Neutrophil (primary cell): ENCODE measurements around the gene ANTXR1.

Experiments
- H3K27ac ChIP-seq: fragments of 200-600 bp; sonication (generic); 2 replicates; pipeline ENCODE4 v1.5.1; 2016; ENCODE audit warnings: mild to moderate bottlenecking, moderate library complexity
- H3K27me3 ChIP-seq: fragments of 200-600 bp; sonication (generic); 2 replicates; pipeline ENCODE4 v1.6.0; 2016; ENCODE audit warnings: mild to moderate bottlenecking
- H3K36me3 ChIP-seq: fragments of 200-600 bp; sonication (generic); 2 replicates; pipeline ENCODE4 v1.5.1; 2017
- H3K4me1 ChIP-seq, 2 experiments: fragments of 200-600 bp in 1 of 2; sonication (generic) in 1 of 2; 1 replicate in 1 of 2; 2 replicates in 1 of 2; pipeline versions ENCODE4 v1.5.1 to v1.6.1; 2013 to 2016; ENCODE audit warnings: low read depth in 1 of 2, low read length in 1 of 2, mild to moderate bottlenecking in 1 of 2, moderate library complexity in 1 of 2; ENCODE audit not compliant: control insufficient read depth in 1 of 2, insufficient read depth in 1 of 2
- H3K4me3 ChIP-seq, 2 experiments: fragments of 200-600 bp in 1 of 2; sonication (generic) in 1 of 2; 1 replicate in 1 of 2; 2 replicates in 1 of 2; pipeline ENCODE4 v1.5.1; 2013 to 2016; ENCODE audit warnings: low read depth in 1 of 2, low read length in 1 of 2, mild to moderate bottlenecking in 1 of 2, moderate library complexity in 1 of 2
- H3K9me3 ChIP-seq: fragments of 200-600 bp; sonication (generic); 2 replicates; pipeline ENCODE4 v1.5.1; 2016
- TF ChIP-seq, protein P1 (sequence below): fragments of 200-600 bp; sonication (generic); IDR thresholded peaks from 2 replicates; pipeline ENCODE4 v1.5.1; 2016; ENCODE audit warnings: antibody characterized with exemption

Gene ANTXR1

GRCh38 chr2:69097891-69098655 lies 85.1 kb downstream of the ANTXR1 start:
- Histone ChIP-seq H3K4me3 (no peak overlapping the region), H3K9me3 (no peaks in the 10 kb centered on the region), H3K27me3 (no peaks in the 10 kb centered on the region), H3K36me3 (no peaks in the 10 kb centered on the region), H3K27ac (no peak overlapping the region), H3K4me1 (no peaks in the 10 kb centered on the region)
- TF ChIP-seq, protein P1, sequence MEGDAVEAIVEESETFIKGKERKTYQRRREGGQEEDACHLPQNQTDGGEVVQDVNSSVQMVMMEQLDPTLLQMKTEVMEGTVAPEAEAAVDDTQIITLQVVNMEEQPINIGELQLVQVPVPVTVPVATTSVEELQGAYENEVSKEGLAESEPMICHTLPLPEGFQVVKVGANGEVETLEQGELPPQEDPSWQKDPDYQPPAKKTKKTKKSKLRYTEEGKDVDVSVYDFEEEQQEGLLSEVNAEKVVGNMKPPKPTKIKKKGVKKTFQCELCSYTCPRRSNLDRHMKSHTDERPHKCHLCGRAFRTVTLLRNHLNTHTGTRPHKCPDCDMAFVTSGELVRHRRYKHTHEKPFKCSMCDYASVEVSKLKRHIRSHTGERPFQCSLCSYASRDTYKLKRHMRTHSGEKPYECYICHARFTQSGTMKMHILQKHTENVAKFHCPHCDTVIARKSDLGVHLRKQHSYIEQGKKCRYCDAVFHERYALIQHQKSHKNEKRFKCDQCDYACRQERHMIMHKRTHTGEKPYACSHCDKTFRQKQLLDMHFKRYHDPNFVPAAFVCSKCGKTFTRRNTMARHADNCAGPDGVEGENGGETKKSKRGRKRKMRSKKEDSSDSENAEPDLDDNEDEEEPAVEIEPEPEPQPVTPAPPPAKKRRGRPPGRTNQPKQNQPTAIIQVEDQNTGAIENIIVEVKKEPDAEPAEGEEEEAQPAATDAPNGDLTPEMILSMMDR = no peak

DNA sequence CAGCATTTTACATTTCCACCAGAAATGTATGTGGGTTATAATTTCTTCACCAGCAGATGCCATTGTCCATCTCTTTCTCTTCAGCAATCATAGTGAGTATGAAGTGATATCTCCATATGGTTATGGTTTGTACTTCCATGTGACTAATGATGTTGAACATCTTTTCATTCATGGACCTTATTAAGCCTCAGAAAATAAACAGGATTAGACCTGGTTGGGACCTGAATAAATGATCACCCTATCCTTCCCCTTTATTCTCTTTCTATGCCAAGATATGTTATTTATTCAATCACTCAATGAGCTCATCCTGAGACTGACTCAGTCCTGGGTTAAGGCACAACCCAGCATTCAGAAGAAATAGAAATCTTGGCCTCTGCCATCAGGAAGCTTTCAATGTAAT lies 86.6 kb downstream of the ANTXR1 start:
- H3K4me3 ChIP-seq = no peak overlapping the region
- no peaks in the 10 kb centered on the region for H3K36me3 ChIP-seq
- H3K4me1 ChIP-seq = no peaks in the 10 kb centered on the region
- TF ChIP-seq, protein P1 = no peak
- no peaks in the 10 kb centered on the region for H3K9me3 ChIP-seq
- H3K27ac ChIP-seq = no peak overlapping the region
- H3K27me3 ChIP-seq = no peaks in the 10 kb centered on the region

DNA sequence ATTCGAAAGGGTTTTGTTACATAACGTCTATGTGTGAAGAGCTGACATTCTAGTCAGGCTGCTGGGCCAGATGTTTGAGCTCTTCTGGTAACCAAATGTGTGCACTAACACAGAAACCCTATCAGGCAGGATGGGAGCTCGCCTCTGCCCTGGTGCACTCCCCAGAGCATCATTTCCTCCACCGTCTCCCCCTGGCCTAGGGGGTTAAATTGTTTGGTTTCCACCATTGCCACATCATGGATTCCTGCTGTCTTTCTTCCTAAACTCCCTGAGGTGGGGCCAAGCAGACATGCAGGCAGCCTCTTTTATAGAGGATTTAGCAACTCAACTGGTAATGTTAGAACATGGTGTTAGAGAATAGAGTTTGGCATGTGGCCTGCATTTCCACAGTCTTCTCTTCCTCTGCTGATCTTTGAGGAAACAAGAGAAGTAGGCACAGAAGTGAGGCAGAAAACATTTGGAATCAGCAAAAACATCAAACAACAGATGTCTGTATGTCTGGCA lies 87.3 kb downstream of the ANTXR1 start:
- TF ChIP-seq, protein P1 = no peak
- Histone ChIP-seq H3K36me3 (no peaks in the 10 kb centered on the region), H3K27ac (no peak overlapping the region), H3K4me3 (no peak overlapping the region), H3K27me3 (no peaks in the 10 kb centered on the region), H3K9me3 (no peaks in the 10 kb centered on the region), H3K4me1 (no peaks in the 10 kb centered on the region)

GRCh38 chr2:69102041-69102593 lies 89.1 kb downstream of the ANTXR1 start:
- H3K27me3 ChIP-seq = no peaks in the 10 kb centered on the region
- H3K36me3 ChIP-seq = no peaks in the 10 kb centered on the region
- no peak overlapping the region for H3K27ac ChIP-seq
- TF ChIP-seq, protein P1 = no peak
- H3K4me3 ChIP-seq = no peak overlapping the region
- H3K9me3 ChIP-seq = no peaks in the 10 kb centered on the region
- H3K4me1 ChIP-seq = no peaks in the 10 kb centered on the region

DNA sequence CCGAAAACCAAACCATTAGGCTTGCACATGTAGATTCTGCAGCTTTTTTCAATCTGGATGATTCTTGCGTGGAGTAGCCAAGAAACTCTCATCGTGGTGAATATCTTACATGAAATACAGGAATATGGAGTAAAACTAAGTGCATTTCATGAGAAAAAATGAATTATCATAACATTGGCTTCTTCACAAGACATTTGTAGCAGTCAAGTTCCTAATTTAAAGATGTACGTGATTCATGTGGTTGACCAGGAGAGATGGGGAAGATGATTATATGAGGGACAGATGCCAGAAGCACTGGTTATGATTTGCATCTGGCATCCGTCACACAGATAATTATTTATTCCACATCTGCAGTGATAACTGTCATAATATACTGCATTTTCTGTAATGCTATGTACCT lies 90.4 kb downstream of the ANTXR1 start:
- no peak overlapping the region for H3K27ac ChIP-seq
- H3K9me3 ChIP-seq = no peaks in the 10 kb centered on the region
- H3K4me3 ChIP-seq = no peak overlapping the region
- no peaks in the 10 kb centered on the region for H3K36me3 ChIP-seq
- no peaks in the 10 kb centered on the region for H3K4me1 ChIP-seq
- TF ChIP-seq, protein P1 = no peak
- no peaks in the 10 kb centered on the region for H3K27me3 ChIP-seq
